ENCODE results near the gene RAP1GAP2.
"Not testable (repeated sequence)": the region's sequence is repeated elsewhere in the genome, so short reads cannot be mapped to it uniquely, and the experiment has no call there.

Gene RAP1GAP2

GRCh38 chr17:2964370-2964769, 168.1 kb downstream of the RAP1GAP2 start:
- no peak for DNase-seq (ENCODE audit: low read depth in 1 of 2, low spot score in 1 of 2)

DNA sequence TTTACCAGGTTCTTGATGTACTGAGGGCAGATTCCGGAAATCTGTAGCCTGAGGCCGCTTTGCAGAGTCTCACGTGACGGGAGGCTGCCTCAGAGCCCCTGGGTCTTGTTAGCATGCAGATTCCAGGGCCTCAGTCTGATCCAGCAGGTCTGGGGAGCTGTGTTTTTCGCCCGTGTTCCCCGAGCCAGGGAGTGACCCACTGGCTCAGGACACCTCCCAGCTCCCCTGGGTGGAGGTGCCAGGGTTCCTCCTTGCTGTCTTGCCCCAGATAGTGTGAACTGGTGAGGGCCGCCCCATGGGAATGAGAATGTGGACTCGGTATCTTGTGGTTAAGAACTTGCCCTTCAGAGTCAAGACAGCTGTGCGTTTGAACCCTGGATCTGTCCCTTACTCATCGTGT, 168.6 kb downstream of the RAP1GAP2 start:
- no peak for DNase-seq (ENCODE audit: low read depth in 1 of 2, low spot score in 1 of 2)

GRCh38 chr17:2965621-2966595, 169.7 kb downstream of the RAP1GAP2 start:
- no peak for DNase-seq (ENCODE audit: low read depth in 1 of 2, low spot score in 1 of 2)

DNA sequence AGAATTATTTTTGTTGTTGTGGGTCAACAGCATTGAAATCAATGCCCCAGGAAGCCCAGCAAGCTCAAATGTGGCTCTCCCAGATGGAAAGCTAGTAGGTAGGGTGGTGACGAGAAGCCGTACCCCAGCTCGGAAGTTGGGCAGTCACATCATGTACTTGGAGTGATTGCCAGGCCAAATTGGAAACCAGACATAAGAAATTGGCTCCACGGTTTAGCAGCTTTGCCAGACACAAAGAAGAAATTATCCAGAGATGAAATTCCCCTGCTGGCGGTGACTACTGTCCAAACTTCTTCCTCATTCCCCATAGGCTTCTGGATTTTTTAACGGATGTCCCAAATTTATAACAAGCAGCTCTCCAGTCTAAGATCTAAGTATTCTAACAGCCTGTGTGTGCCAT, 171.3 kb downstream of the RAP1GAP2 start:
- DNase-seq (ENCODE audit: low read depth in 1 of 2, low spot score in 1 of 2), result no peak

DNA sequence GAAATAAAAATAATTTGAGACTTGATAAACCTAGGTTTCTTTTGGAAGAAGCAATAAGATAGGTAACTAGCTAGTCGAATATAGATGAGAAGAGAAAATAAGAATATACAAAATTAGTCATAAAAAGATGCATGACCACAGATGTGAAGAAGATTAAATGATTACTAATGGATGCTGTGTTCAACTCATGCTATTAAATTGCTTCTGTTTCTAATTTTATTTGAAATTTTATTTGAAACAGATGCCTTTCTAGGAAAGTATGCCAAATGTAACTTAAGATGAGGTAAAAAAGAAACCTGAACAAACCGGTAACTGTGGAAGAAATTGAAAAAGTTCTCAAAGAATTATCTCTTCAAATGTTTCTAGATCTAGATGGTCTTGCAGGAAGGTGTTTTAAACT, 175.6 kb downstream of the RAP1GAP2 start:
- DNase-seq (ENCODE audit: low read depth in 1 of 2, low spot score in 1 of 2), result no peak

- no peak for DNase-seq (ENCODE audit: low read depth in 1 of 2, low spot score in 1 of 2)
Measured at GRCh38 chr17:2972749-2973148, 176.5 kb downstream of the RAP1GAP2 start.

- DNase-seq (ENCODE audit: low read depth in 1 of 2, low spot score in 1 of 2), result no peak
Measured at GRCh38 chr17:2974347-2974746, 178.1 kb downstream of the RAP1GAP2 start.

DNA sequence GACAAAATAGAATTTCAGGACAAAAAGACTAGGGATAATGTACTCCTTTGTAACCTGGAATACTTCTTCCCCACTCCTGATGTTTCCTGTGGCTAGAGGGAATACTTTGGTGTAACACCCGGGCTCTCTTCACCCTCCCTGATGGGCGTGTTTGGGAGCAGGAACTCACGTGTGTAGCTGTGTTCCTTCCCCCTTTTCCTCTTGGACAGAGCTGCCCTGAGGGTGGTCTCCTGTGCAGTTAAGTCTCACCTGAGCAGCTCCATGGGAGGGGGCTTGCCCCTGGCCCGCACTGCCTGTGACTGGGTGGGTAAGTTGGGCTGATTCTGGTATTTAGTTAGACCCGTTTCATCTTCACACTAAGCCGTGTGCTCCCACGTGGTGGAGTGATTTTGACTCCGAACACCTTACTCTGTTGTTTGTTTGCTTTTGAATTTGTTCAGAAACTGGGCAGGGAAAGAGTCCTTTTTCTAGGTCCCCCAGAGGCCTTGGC, 179.3 kb downstream of the RAP1GAP2 start:
- DNase-seq (ENCODE audit: low read depth in 1 of 2, low spot score in 1 of 2), result no peak

DNA sequence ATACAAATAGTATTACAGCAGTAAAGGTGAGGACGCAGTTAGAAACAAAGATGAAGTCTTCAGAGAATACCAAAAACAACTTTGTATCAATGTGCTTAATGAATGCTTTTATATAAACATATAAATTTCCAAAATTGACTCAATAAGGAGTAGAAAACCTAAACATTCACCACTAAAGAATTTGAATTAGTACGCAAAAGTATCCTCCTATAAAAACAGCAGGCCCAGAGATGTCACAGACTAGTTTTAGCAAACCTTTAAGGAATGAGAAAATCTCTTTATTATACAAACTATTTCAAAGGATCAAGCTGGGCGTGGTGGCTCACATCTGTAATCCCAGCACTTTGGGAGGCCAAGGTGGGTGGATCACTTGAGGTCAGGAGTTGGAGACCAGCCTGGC, 180.9 kb downstream of the RAP1GAP2 start:
- no peak for DNase-seq (ENCODE audit: low read depth in 1 of 2, low spot score in 1 of 2)

DNA sequence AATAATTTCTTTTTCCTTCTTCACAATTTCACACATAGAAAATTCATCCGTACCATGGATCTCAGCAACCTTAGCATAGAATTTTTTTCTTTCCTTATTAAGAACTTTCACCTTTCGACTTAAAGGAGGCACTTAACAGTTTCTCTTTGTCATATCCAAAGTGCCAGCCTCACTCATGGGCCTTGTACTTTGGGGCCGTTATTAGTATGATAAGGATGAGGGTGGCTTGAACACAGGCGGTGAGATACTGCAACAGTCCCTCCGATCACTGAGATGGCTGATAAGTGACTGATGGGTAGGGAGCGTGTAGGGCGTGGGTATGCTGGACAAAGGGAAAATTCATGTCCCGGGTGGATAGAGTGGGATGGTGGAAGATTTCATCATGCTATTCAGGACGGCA, 181.9 kb downstream of the RAP1GAP2 start:
- no peak for DNase-seq (ENCODE audit: low read depth in 1 of 2, low spot score in 1 of 2)

DNA sequence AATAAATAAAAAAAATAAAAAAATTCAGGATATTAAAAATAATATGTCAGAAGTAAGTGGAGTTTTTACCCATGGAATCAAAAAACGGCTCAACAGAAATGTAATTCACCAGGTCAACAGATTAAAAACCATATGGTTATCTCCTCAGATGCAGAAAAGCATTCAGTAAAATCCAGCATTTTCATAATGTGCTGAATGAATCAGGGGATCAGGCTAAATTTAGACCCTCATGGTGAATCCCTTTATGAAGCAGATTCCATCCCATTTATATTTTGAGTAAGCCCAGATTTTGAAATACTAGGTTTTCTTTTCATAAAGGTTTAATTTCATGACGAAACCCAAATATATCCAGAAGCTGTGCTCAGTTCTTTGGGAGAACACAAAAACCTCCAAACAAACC, 182.8 kb downstream of the RAP1GAP2 start:
- DNase-seq (ENCODE audit: low read depth in 1 of 2, low spot score in 1 of 2), result no peak

DNA sequence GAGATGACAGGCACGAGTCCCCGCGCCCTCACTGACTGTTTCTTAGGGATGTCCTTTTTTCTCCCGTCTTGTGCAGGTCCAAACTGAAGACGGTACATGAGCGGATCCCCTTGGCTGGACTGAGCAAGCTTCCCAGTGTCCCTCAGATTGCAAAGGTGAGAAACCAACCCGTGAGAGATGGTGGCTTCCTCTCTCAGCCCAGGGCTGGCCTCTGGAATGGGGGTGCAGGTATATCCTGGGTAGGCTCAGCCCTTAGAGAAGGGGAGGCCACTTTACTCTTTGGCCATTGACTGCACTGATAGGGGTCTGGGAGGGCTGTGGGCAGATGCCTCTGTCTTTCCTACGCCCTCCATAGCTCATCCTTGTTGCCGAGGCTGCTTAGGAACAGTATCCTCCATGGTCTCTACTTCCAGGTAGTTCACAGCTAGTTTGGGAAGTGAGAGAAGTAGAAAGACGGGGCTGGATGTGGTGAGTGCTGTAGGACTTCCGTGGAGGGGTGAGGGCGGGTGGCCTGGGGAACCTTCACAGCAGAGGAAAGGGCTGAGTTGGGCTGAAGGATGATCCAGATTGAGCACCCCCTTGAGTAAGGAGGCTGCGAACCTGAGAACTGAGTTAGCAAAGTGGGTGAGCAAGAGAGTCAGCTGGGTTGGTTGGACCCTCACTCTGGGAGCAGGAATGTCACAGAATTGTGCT, 184.1 kb downstream of the RAP1GAP2 start:
- DNase-seq (ENCODE audit: low read depth in 1 of 2, low spot score in 1 of 2), result no peak

DNA sequence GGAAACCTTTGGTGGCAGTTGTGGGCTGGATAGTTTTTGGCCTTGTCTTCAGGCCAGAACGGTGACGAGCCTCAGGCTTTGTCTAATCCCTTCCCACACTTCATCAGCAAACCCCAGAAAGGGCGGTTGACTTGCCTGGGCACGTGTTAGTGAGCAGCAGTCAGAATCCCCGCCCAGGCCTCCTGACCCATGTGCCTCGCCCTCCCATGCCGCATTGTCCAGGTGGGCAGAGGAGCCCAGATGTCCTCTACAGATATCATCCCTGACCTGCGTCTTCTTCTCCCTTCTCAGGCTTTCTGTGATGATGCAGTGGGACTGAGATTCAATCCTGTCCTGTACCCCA, 184.6 kb downstream of the RAP1GAP2 start:
- DNase-seq (ENCODE audit: low read depth in 1 of 2, low spot score in 1 of 2), result no peak

DNA sequence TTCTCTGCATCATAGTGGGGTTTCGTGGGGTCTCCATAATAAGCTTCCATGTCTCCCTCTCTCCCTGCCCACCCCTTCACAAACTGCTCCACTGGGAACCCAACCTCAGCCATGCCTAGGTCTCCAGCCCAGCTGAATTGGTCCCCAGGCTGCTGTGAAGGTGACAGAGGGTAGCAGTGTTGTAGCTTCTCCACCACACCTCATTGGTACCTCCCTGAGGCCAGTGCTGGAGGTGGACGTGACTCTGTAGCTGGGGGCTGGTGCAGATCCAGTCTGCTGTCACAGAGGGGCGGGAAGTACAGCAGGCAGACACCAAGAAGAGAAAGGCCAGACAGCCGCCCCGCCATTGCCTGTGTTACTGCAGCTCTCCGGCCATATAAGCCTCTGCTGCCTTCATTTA, 185.1 kb downstream of the RAP1GAP2 start:
- no peak for DNase-seq (ENCODE audit: low read depth in 1 of 2, low spot score in 1 of 2)

- no peak for DNase-seq (ENCODE audit: low read depth in 1 of 2, low spot score in 1 of 2)
Measured at GRCh38 chr17:2982854-2983253, 186.6 kb downstream of the RAP1GAP2 start.

DNA sequence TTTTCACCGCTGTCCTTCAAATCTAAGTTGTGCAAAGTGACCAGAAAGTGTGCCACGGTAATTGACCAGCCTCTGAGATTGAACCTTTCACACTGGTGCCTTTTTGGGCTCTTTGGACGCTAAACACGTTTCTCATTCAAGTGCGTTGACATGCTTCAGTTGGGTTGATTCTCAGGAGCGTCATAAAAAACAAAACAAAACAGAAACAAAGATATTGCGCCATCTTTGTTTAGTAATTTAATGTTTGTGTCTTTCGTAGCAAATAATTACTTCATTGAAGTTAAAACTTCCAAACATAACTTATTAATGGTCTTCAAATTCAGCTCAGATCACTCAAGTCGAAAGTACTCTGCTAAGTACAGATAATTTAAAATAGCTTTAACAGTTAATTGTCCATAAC, 187.0 kb downstream of the RAP1GAP2 start:
- DNase-seq (ENCODE audit: low read depth in 1 of 2, low spot score in 1 of 2), result no peak

- DNase-seq (ENCODE audit: low read depth in 1 of 2, low spot score in 1 of 2), result no peak
Measured at GRCh38 chr17:2985318-2985717, 189.1 kb downstream of the RAP1GAP2 start.

GRCh38 chr17:2986925-2987324, 190.7 kb downstream of the RAP1GAP2 start:
- DNase-seq (ENCODE audit: low read depth in 1 of 2, low spot score in 1 of 2), result no peak

DNA sequence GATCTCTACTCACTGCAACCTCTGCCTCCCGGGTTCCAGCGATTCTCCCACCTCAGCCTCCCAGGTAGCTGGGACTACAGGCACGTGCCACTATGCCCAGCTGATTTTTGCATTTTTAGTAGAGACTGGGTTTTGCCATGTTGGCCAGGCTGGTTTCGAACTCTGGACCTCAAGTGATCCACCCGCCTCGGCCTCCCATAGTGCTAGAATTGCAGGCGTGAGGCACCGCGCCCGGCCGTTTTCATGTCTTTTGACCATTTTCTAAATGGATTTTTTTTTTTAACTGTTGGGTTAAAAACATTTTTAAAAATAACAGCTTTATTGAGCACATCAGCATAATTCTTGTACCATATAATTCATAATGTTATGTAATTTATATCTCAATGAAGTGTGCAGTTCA, 193.2 kb downstream of the RAP1GAP2 start:
- DNase-seq (ENCODE audit: low read depth in 1 of 2, low spot score in 1 of 2), result not testable (repeated sequence)

- DNase-seq (ENCODE audit: low read depth in 1 of 2, low spot score in 1 of 2), result no peak
Measured at GRCh38 chr17:2989855-2990254, 193.6 kb downstream of the RAP1GAP2 start.

GRCh38 chr17:2990396-2990795, 194.2 kb downstream of the RAP1GAP2 start:
- DNase-seq (ENCODE audit: low read depth in 1 of 2, low spot score in 1 of 2), result no peak
